SK-N-SH (cell line): ENCODE results near the gene DDX54.

Source experiments
- ELF1 ChIP-seq: IDR thresholded peaks from 2 replicates; pipeline ENCODE4 v1.4.0; 2012
- EP300 ChIP-seq, 2 experiments: IDR thresholded peaks; 2 replicates each; pipeline versions ENCODE4 v1.4.0 to v1.6.1; 2012; ENCODE audit warnings: borderline replicate concordance in 1 of 2, low read depth in 1 of 2, low read length in 1 of 2
- EZH2phosphoT487 ChIP-seq: fragments of 200-600 bp; sonication (generic); IDR thresholded peaks from 2 replicates; pipeline ENCODE4 v1.6.1; 2017; ENCODE audit warnings: low read depth, mixed run types, mild to moderate bottlenecking, antibody characterized with exemption, moderate library complexity, borderline replicate concordance
- FOXM1 ChIP-seq: IDR thresholded peaks from 2 replicates; pipeline ENCODE4 v1.4.0; 2012; ENCODE audit warnings: low read depth, mild to moderate bottlenecking
- GATA2 ChIP-seq: sonication (generic); formaldehyde crosslinking; IDR thresholded peaks from 2 replicates; pipeline ENCODE4 v1.5.0; 2020; ENCODE audit warnings: mild to moderate bottlenecking, missing genetic modification reagents
- JUND ChIP-seq: IDR thresholded peaks from 2 replicates; pipeline ENCODE4 v1.4.0; 2012
- RAD21 ChIP-seq: IDR thresholded peaks from 2 replicates; pipeline ENCODE4 v1.6.1; 2012; ENCODE audit warnings: mild to moderate bottlenecking, low read length
- RCOR1 ChIP-seq: fragments of 150-350 bp; IDR thresholded peaks from 2 replicates; pipeline ENCODE4 v1.6.1; 2017; ENCODE audit warnings: antibody characterized with exemption, low read length
- TCF12 ChIP-seq: IDR thresholded peaks from 2 replicates; pipeline ENCODE4 v1.4.0; 2012
- USF2 ChIP-seq: fragments of 150-350 bp; IDR thresholded peaks from 2 replicates; pipeline ENCODE4 v1.6.1; 2017; ENCODE audit warnings: antibody characterized with exemption, low read length, low read depth, borderline replicate concordance
- TF ChIP-seq, protein P1 (sequence below): fragments of 200-600 bp; sonication (generic); IDR thresholded peaks from 2 replicates; pipeline ENCODE4 v1.6.1; 2017; ENCODE audit warnings: antibody characterized with exemption, mild to moderate bottlenecking, moderate library complexity
- TF ChIP-seq, protein P2 (sequence below): IDR thresholded peaks from 2 replicates; pipeline ENCODE4 v1.4.0; 2012; ENCODE audit warnings: low read depth, borderline replicate concordance

- TF ChIP-seq, protein P1, sequence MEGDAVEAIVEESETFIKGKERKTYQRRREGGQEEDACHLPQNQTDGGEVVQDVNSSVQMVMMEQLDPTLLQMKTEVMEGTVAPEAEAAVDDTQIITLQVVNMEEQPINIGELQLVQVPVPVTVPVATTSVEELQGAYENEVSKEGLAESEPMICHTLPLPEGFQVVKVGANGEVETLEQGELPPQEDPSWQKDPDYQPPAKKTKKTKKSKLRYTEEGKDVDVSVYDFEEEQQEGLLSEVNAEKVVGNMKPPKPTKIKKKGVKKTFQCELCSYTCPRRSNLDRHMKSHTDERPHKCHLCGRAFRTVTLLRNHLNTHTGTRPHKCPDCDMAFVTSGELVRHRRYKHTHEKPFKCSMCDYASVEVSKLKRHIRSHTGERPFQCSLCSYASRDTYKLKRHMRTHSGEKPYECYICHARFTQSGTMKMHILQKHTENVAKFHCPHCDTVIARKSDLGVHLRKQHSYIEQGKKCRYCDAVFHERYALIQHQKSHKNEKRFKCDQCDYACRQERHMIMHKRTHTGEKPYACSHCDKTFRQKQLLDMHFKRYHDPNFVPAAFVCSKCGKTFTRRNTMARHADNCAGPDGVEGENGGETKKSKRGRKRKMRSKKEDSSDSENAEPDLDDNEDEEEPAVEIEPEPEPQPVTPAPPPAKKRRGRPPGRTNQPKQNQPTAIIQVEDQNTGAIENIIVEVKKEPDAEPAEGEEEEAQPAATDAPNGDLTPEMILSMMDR = no peak
- TF ChIP-seq RAD21 (no peak), USF2 (peak; percentile 76), EP300 (IDR thresholded peaks at IDR 0.05; ENCODE audit: borderline replicate concordance in 1 of 2, low read depth in 1 of 2, low read length in 1 of 2) (peak in 1 of 2 experiments; percentile 49; a peak in 1 of 4 replicates), JUND (no peak), FOXM1 (peak; percentile 33; the same call in 1 of the 2 replicates), TCF12 (0 out of 2 replicates have a peak, but pooled peaks have one; percentile 3), RCOR1 (no peak), GATA2 (CRISPR knock-in tag) (no peak), ELF1 (no peak; the same call in 1 of the 2 replicates), EZH2phosphoT487 (no peak)
- TF ChIP-seq, protein P2, sequence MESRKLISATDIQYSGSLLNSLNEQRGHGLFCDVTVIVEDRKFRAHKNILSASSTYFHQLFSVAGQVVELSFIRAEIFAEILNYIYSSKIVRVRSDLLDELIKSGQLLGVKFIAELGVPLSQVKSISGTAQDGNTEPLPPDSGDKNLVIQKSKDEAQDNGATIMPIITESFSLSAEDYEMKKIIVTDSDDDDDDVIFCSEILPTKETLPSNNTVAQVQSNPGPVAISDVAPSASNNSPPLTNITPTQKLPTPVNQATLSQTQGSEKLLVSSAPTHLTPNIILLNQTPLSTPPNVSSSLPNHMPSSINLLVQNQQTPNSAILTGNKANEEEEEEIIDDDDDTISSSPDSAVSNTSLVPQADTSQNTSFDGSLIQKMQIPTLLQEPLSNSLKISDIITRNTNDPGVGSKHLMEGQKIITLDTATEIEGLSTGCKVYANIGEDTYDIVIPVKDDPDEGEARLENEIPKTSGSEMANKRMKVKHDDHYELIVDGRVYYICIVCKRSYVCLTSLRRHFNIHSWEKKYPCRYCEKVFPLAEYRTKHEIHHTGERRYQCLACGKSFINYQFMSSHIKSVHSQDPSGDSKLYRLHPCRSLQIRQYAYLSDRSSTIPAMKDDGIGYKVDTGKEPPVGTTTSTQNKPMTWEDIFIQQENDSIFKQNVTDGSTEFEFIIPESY = no peak
Measured at GRCh38 chr12:113185180-113186032, at the start of gene DDX54, which contains the start of gene RITA1.
